GM18508 (cell line): ENCODE measurements around the gene PLAA.
"Not testable (repeated sequence)": the region's sequence is repeated elsewhere in the genome, so short reads cannot be mapped to it uniquely, and the experiment has no call there.

Experiments
- ATAC-seq: cut with Tn5 transposase; IDR thresholded peaks from one replicate; pipeline ENCODE4 v1.9.1; 2021; ENCODE audit warnings: moderate number of reproducible peaks; ENCODE audit not compliant: insufficient read depth, unreplicated experiment

PLAA gene

DNA sequence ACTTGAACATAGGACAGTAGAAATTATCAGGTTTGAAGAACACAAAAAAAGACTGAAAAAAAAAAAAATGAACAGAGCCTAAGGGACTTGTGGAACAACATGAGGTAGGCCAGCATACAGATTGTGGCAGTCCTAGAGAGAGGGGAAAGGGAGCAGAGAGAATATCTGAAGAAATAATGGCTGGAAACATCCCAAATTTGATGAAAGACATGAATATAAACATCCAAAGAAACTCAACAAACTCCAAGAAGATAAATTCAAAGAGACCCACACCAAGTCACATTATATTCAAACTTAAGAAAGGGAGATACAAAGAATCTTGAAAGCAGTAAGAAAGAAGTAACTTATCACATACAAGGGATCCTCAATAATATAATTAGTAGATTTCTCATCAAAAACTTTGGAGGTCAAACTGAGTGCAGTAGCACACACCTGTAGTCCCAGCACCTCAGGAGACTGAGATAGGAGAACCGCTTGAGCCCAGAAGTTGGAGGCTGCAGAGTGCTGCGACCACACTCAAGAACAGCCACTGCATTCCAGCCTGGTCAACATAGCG lies 9.1 kb downstream of the PLAA start:
- ATAC-seq: no peak

DNA sequence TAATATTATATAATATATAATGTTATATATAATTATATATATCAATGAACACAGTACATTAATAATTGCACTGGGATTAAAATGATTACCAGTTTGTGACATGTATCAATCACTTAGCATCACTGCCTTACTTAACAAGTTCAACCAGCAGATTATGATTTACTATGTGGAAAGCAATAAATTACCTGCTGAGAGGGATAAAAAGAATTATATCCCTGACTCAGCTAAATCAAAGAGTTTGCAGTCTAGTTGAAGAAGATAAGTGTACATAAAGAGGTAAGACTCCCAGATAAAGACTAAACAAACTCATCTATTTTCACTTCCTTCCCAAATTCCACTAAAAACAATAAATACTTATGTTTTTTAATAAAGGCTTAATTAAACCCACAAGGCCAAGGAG lies 11.2 kb downstream of the PLAA start:
- no peak for ATAC-seq

DNA sequence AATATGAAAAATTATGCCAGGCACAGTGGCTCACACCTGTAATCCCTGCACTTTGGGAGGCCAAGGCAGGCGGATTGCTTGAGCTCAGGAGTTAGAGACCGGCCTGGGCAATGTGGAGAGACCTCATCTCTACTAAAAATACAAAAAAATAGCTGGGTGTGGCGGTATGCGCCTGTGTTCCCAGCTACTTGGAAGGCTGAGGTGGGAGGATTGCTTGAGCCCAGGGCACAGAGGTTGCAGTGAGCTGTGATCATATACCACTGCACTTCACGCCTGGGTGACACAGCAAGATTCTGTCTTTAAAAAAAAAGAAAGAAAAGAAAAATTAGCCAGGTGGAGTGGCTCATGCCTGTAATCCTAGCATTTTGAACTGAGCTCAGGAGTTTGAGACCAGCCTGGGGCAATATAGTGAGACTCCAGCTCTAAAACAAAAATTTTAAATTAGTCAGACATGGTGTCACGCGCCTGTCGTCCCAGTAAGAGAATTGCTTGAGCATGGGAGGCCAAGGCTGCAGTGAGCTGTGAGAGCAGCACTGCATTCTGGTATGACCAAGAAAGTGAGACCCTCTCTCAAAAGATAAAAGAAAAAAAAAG lies 18.0 kb downstream of the PLAA start:
- no peak for ATAC-seq

DNA sequence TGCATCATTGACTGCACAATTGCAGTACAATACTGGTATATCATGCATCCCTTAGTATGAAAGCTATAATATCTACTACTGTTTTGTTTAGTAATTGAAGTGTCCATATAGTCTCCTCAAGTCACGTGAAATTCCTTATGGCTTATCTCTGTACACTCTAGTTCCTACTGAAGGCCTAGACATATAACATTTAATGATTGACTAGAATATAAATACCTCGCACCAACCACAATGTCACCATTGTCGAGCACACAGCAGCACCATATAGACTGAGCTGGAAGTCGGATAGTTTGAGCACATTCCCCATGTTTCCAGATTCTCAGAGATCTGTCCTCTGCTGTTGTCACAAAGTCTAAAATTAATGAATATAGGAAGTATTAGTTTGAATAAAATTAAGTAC lies 21.4 kb downstream of the PLAA start:
- ATAC-seq: no peak

DNA sequence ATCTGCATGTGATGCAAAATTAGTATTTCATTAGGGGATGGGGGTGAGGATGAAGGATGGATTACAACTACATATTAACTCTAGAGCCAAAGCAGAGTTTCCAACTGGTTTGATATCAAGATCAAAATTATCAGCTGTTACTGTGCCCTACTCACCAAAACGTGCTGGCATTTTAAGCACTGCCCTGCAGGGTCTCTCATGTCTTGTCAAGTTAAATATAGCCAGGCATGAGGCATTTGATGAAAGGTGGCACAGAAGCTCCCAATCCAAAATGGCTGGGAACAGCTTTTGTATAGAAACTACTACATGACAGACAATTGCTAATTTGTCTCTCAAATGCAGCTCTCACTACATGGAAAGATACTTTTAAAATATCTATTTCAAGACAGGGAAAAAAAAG lies 27.3 kb downstream of the PLAA start:
- ATAC-seq: no peak

DNA sequence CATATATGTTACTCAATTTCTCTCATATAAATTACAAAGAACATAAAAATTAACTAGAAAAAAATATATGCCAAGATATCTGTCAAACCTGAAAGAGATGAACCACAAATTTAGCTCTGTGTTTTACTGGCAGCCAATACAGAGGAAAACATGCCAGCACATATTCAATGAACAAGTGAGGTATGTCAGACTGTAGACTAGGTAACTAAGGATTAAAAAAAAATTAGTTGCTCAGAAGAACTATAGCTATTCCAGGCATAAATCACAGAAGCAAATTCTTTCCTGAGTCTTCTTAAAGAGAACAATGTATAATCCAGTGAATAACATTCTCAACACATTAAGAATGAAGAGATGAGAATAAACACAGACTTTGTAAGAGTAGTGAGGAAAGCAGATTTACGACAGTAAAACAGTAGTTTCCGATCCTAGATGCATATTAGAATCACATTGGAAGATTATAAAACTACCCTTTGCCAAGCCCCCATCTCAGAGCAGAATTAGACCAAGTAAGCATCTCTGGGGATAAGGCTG lies 33.8 kb downstream of the PLAA start:
- ATAC-seq: no peak

DNA sequence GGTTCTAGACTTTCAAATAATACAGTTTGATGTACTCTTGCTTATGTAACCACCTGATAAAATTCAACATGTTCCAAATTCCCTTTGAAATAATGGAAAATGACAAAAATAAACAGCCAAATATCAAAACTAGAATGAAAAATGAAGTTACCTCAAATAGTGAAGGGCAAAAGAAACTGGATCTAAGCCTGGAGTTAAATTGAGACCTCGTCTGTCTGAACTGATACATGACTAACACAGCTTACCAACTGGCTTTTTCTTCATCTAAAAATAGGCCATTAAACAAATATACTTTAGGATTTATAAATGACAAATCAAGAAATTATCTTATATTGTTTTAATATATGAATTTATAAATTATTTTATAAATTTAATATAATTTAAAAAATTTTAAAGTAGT lies 42.4 kb downstream of the PLAA start:
- no peak for ATAC-seq

DNA sequence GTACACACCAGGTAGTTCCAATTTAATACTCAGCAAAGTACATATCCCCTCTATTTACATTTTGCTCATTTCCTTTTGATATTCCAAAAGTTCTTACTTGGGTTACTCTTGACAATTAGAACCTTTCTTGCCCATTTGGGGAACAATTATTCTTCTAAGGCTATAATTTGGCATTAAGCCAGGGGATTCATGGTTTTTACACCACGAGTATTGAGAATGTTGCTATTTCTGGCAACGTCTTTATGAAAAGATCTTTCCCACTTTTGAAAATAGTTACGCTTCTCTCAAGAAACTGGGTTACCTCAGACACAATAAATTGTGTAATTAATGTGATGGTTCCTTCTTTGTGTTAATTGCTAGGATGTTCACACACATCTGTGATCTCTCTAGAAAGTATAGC lies 43.0 kb downstream of the PLAA start:
- no peak for ATAC-seq

DNA sequence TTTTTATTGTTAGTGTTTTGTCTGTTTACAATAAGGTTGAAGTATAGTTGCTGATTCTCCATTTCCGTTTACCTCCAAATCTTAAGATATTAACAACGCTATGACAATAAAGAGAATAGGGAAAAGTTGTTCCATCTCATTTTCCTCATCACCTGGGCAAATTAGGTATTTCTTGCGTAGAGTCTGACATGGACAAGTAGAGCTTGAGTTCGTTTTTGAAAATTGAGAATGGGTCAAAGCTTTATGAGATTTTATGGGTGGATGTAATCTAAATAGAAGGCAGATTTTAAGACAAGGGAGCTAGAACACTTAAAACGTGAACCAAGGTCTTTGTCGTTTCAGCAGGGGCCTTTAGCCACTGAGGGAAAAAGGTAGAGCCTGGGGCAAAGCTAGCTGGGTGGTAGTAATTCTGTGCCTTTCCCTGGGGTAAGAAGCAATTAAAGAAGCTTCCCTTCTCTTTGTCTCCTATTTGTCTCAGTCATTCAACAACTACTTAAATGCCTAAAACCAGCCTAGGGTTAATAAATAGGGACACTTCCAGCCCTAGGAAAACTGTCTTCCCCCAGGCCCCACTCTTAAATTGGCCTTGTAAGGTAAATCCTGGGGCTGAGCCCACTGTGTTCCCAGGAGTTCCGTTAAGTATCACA lies 53.9 kb downstream of the PLAA start:
- ATAC-seq: no peak

DNA sequence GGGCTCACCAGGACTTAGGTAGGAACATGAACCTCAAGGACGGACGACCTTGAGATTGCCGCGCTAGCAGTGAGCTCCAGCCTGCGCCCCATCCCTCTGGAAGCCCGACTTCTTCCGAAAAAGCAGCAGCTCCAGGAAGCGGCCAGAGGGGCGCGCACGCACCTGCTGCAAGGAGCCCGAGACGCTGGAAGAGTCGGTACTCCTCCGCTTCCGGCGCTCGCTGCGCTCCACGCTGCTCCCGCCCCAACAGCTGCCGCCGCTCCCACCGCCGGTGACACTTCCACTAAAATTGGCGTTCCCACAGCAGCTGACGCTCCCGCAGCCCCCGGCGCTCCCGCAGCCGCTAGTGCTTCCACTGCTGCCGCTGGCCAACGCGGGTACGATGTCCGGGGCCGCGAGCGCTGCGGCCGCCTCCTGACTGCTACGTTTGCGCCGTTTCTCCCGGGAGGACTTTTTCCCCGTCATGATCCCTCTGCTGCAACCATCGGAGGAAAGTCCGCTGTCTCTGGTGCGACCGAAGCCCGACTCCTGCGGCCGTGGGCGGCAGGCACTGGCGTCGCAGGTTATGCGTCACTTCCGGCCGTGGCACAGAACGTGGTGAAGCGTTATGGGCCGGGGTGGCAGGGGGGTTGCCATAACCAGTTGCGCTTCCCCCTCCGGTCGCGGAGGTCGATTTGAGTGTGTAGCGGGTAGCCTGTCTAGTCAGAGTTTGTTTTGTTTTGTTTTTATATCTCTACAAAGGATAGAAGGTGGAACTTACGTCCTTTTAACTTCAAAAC lies 54.6 kb downstream of the PLAA start, which contains the start of gene CAAP1:
TSS of gene CAAP1 (minus strand) at position 552 of the 779 bp plus-strand sequence. CDS start at position 465, 87 bp downstream.
- peak; percentile 84 for ATAC-seq

DNA sequence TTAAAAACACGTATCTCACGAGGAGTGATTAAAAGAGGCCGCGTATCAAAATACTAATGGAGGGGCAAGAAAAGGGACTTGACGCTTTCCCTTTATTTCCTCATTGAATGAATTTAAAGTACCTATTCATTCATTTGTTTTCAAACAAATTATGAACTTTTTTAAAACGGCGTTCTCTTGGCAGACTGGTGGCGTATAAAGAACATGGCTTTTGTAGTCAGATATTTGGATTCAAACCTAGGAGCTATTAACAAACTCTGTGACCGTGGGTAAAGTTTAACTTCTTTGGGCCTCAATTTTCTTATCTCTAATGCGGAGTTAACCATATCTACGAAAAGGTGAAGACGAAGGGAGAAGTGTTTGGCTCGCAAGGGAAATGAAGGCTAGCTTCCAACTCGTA lies 55.3 kb downstream of the PLAA start:
- no peak for ATAC-seq

DNA sequence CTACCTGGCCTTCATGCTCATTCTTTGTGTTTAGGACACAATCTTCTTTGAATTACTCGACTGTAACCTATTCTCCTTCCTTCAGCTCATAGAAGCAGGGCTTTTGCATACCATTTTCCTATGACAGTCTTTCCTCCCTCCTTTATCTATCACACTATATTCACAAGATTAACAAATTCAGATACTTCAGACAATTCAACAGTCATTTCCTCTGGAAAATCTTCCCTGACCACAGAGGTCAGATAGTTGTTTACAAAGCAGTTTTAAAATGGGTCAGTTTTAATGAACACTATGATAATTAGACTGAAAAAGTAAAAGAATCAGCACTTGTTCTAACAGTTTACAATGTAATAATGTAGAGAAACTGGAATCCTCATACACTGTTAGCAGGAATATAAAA lies 58.8 kb downstream of the PLAA start:
- no peak for ATAC-seq

DNA sequence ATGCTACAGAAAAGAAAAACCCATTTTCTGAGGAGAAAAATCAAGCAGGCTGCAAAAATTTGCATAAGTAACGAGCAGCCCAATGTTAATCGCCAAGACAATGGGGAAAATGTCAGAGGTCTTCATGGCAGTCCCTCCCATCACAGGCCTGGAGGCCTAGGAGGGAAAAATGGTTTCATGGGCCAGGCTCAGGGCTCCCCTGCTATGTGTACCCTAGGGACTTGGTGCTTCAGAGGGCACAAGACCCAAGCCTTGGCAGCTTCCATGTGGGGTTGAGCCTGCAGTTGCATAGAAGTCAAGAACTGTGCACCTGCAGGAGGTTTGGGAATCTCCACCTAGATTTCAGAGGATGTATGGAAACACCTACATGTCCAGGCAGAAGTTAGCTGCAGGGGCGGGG lies 64.9 kb downstream of the PLAA start:
- no peak for ATAC-seq

DNA sequence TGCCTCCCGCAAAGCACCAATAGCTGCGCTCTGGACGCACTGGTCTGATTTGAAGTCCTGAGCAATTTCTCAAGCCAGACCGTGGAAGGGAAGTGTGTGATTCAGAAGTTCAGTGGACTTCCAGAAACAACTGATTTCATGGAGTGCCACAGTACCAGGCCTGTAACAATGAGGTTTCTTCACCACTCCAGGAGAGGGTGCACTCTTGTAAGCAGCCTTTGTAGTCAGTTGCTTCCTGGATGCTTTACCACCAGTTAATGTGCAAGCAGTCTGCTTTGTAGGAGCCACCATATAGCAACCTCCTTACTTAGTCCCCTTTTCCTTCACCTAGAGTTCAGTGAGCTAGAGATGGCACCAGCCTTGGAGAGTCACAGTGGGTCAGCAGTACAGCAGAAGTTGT lies 66.8 kb downstream of the PLAA start:
- ATAC-seq: no peak

DNA sequence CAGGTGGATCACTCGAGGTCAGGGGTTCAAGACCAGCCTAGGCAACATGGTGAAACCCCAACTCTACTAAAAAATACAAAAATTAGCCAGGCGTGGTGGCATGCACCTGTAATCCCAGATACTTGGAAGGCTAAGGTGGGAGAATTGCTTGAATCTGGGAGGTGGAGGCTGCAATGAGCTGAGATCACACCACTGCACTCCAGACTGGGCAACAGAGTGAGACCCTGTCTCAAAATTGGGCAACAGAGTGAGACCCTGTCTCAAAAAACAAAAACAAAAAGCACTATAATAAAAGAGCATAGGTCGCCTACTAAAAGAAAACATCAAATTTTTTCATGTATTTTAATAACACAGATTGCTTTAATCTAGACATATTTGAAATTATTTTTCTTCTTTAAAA lies 71.9 kb downstream of the PLAA start:
- ATAC-seq: not testable (repeated sequence)

DNA sequence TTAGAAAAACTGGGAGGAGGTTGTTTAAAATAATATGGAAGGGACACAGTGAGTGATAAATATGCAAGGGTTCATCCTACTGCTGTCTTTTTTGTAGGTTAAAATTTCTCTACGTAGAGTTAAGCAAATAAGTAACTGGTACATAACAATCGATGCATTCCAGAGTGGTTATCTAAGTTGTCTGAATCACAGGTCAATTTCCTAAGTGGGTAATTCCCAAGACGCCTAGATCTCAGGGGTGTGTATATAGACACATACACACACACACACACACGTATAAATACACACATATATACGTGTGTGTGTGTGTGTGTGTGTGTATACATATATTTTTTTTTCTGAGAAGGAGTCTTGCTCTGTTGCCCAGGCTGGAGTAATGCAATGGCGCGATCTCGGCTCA lies 76.8 kb downstream of the PLAA start:
- no peak for ATAC-seq

DNA sequence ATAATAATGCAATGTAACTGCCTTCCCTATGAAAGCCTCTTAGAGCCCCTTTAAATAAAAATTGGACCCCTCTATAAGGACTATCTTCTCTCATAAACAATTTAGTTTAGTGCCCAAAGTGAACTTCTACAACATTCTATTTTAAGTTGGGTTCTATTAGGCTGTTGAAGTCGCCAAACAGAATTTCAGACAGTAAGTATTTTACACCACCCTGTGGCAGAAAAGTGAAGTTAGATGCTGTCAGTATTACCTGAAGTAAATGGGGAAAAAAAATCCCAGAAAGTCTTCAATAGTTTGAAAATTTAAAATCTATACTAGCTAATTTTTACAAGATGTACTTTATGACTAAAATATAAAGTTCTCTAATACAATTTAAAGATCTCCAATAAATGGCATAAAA lies 84.0 kb downstream of the PLAA start:
- ATAC-seq: no peak

DNA sequence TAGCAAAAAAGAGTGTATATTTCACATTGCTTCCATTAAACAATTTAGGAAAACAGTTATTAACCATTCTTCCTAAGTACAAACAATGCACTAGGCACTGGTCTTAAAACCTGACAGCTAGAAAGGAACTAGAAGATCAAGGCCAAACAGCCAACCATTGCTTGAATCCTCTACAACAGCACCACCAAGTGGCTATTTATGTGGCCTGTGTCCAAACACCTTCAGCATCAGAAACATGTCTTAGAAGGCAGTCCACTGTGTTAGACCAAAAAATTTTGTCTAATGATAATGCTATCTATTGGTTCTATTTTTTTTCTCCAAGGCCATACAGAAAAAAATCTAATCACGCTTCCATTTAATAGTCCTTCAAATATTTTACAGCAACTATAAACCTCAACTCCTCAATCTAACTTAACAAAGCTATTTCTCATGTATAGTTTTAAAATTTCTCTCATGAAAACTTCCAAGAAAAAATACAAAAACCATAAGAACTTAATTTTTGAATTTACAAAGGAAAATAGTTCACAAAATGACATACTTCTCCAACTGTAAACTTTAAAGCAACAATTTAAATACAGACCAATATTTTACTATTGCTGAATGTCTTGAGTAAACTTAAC lies 90.5 kb downstream of the PLAA start:
- peak; percentile 70 for ATAC-seq
